HK-2 (cell line): ENCODE data around the gene DAB2.

Experiments
- DNase-seq: peaks from one replicate; pipeline ENCODE4 v3.0.0-alpha.2; 2018; ENCODE audit not compliant: unreplicated experiment

The DAB2 gene

DNA sequence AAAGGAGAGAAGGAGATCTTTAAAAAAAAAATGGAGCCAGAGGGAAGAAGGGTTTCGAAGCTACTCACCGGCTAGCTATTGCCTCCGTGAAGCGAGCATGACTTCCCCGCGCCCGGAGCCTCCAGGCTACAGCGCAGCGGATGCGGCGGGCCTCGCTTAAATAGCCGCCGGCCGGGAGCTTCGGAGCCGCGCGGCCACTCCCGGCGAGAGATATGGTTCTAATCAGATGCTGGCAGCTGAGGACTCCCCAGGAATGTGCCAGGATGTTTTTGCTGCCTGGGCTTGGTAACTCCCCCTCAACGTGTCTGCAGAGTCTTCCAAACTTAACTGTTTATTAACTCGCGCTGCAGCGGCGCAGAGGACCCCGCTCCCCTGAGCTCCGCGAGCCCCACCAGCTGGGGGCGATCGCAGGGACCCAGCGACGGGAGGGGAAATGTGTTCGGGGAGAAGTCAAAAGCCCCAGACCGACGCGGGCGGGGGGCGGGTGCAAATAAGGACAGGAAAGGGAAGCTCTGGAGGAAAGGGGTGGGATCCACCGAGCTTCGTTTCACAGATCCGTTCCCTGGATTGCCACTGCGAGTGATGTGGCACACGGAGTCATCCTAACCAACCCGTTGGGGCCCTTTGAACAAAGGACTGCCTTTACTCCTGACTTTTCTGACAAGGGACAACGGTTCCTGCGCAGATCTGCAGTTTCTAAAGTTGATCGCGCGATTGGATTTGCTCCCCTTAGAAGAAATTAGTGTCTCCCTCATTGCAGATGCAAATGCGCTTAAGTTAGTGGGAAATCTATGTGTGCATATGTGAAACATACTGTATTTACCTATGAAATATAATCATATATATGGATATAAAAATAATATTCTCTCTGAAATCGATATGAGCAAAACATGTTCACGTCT lies at the start of gene DAB2:
DAB2 (minus strand) TSS at position 245 of the 902 bp plus-strand sequence. CDS start 30,660 bp downstream, outside the sequence.
- DNase-seq = peak; percentile 93

GRCh38 chr5:39473156-39473775 lies 48.5 kb upstream of the DAB2 start:
- DNase-seq = no peak

DNA sequence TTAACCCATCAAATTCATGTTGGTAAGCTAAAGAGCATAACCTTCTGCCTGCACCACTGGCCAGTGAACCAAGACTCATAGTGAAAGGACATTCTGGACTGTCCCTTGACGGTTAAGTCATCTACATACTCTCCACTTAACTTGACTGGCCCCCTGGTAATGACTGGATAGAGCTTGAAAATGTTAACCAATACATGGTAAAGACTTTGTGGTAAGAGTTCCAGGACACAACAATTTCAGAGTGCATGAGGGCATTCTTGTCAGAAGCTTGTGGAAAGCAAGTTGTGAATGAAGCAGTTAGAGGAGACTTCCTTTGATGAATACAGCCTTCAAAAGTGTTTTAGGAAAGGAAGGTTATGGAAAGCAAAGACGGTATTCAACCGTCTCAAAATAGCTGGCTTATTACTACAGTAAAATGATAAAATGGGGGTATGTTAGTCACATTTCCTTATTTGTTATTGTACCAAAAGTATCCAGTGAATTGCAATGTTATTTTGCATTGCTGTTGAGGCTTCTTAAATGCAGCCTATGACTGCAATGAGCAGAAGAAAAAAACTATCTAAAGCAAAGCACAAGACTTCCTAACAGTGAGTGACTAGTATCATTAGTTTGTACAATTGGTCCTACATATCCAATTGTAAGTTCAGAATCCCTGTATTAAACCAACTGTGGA lies 47.2 kb upstream of the DAB2 start:
- DNase-seq = no peak

DNA sequence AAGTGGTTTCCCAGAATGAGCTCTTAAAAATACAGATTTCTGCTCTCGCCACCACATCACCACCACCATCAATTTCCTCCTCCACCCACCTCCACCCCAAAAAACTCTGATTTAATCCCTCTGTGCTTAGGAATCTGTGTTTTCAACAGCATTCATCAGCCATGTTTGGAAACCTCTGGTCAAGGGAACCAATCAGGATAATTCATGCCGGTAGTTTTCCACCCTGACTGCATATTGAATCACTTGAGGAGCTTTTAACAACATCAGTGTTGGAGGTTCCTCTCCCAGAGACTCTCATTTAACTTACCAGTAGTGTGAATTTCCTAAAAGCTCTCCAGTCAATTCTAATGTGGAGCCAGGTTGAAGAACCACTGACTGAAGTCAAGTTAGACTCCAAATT lies 46.0 kb upstream of the DAB2 start:
- DNase-seq = no peak

- no peak for DNase-seq
Measured at GRCh38 chr5:39469777-39470415, 45.1 kb upstream of the DAB2 start.

- no peak for DNase-seq
Measured at GRCh38 chr5:39469176-39469575, 44.4 kb upstream of the DAB2 start.

- DNase-seq = no peak
Measured at GRCh38 chr5:39466846-39467245, 42.1 kb upstream of the DAB2 start.

DNA sequence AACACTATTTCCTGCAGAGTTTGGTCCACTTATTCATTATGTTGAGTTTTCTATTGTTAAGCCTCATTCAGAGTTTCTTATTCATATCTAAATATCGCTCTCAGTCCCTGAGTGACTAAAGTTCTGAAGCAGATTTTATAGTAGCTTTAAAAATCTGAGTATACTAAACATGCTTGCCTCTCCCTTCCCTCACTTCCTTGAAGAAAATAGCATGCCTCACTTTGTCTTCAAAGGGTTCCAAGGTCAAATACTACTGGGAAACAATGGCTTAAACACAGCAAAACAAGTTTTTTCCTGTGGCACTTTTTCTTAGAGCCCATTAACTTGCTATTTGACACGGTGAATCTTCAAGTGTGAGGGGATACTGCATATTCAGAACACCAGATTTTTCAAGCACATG lies 41.1 kb upstream of the DAB2 start:
- no peak for DNase-seq

DNA sequence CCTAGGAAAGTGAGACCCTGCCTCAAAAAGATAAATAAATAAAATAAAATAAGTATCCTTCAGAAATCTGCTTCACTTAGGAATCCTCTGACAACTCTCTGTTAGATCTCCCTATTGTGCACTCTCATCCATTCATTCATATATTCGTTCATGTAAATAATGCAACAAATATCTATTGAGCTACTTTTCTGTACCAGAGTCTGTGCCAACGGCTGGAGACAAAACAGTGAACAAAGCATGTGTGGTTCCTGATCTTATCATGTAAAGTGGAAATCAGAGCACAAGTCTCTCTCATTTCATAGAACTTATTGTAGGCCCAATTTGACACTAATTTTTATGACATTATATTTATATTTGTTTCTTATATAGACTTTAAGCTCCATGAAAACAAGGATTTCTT lies 40.3 kb upstream of the DAB2 start:
- no peak for DNase-seq

DNA sequence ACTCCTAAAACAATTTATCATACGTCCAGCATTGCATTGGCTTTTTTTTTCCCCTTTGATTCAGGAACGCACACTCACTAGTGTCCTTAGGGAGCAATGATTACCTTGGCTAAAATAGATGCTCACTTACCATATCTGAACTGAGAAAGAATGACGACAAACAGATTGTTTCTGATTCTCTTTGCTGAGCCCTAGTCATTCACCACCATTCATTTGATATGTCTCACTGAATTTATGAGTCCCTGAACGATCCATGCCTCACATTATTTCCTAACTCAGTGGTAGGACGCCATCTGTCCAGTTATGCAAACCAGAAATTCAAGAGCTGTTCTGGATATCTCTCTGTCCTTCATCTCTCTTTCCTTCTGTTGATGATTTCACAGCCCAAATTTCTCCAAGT lies 39.3 kb upstream of the DAB2 start:
- no peak for DNase-seq

- DNase-seq = no peak
Measured at GRCh38 chr5:39462211-39462610, 37.4 kb upstream of the DAB2 start.

DNA sequence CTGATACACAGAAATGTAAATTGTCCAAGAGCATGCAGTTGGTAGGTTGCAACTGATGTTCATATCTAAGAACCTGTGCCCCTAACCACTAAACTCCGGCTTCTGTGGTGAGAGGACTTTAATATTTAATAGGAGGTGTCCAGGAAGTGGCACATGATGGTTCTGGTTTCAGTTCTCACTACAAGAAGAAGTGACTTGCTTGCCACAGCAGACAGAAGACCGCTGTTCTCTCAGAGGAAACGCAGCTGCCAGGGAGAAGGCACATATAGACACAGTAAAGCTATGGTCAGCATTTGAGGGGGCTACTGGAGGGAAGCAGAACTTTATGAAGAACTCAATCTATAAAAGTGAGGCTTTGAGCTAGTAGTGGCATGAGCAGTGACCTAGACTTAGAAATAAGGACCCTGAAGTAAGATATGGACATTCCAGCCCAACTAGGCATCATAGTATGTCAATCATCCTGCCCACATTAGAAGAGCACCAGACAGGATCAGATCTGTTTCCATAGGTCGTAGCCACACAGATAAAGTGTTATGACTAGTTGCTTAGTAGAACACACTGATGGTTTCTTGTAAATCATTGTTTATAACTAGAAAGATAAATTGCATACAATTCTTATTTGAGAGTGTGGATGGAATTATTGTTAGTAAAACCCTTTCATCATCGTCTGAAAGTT lies 36.4 kb upstream of the DAB2 start:
- no peak for DNase-seq

GRCh38 chr5:39459907-39460306 lies 35.1 kb upstream of the DAB2 start:
- DNase-seq = no peak

DNA sequence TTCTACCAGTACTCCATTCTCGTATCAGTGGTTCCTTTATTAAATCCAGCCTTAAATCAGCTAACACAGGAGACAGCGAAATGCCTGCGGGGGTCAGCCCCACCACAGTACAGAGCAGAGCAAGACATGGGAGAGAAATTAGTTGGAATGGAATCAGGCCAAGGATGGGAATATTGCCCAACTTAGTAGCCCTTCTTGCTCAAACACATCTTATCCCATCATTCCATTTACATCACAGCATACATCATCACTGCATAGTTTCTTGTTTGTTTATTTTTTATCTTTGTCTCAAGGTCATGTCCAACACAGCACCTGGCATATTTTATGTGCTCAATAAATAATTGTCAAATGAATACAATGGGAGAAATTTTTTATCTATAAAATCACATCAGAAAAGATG lies 34.3 kb upstream of the DAB2 start:
- DNase-seq = no peak

DNA sequence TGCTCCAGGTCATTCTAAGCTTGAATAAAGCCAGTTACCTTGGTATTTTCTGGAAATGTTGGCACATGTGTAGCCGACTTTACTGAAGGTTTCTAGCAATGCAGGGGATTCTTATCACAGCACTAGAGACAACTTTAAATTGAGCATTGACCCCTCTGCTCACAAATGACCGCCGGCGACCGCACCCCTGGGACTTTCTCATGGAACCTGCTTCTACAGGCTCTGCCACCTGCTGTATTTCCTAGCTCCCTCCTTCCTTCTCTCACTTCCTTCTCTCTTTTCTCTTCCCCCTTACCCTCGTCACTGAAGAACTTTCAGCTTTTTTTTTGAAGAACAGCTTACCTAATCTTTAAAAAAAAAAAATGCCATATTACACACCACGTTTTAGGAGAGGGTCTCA lies 30.9 kb upstream of the DAB2 start:
- DNase-seq = no peak

GRCh38 chr5:39453606-39454005 lies 28.8 kb upstream of the DAB2 start:
- no peak for DNase-seq

DNA sequence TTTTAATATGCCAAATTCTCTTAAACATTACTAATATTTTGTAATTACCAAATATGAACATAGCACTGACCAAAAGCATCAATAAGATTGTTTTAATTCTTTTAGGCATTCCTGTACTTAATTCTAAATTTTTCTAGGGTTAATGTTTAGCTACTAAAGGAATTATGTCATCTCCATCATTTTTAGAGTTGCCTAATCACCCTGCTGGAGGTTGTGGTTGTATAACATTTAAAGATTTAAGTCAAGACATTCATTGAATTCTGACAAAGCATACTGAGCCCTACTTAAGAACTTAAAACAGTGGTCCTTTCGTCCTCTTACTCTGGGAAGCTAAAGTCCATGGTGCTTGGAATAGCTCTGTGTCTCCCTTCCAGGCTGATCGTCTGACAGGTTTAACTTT lies 28.1 kb upstream of the DAB2 start:
- no peak for DNase-seq

- no peak for DNase-seq
Measured at GRCh38 chr5:39451276-39451941, 26.6 kb upstream of the DAB2 start.

GRCh38 chr5:39450487-39450886 lies 25.7 kb upstream of the DAB2 start:
- no peak for DNase-seq

DNA sequence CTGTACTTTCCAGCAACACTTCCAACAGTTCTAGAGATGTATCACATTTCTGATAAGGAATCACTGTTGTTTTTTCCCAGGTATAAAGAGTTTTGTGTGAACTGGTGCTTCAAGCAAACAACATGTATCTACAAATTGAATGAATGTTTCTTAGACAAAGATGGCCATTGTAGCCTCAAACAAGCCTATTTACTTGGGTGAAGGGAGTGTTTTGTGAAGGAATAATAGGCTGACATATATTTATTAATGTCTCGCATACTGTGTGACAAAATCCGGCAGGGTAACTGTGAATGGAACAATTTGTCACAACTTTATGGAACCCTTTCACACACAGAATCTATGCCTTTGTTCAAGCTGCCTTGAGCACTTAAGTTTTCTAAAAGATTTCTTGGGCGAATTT lies 24.8 kb upstream of the DAB2 start:
- no peak for DNase-seq

DNA sequence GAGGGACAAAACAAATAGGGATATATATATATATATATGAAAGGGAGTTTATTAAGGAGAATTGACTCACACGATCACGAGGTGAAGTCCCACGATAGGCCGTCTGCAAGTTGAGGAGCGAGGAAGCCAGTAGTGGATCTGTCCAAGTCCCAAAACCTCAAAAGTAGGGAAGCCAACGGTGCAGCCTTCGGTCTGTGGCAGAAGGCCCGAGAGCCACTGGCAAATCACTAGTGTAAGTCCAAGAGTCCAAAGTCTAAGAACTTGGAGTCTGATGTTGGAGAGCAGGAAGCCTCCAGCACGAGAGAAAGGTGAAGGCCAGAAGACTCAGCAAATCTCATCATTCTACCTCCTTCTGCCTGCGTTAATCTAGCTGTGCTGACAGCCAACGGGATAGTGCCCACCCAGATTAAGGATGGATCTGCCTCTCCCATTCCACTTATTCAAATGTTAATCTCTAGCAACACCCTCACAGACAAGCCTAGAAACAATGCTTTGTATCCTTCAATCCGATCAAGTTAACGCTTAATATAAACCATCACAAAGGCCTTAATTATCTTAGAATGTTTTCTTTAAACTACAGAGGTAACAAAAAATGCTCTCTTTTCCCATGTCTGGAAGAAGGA lies 23.8 kb upstream of the DAB2 start:
- DNase-seq = no peak
